Transverse colon (tissue), 4 donors: ENCODE results near the gene CLEC2A.

Source experiments
- CTCF ChIP-seq, 5 experiments: fragments of 200-600 bp in 3 of 5; fragments of 450-650 bp in 2 of 5; sonication (generic) in 3 of 5; IDR thresholded peaks; 1 replicate in 2 of 5; 2 replicates in 3 of 5; pipeline ENCODE4 v1.5.1; 2016 to 2017; ENCODE audit warnings: antibody characterized with exemption in 5 of 5, inconsistent platforms in 3 of 5, mild to moderate bottlenecking in 2 of 5, moderate library complexity in 1 of 5
- POLR2A ChIP-seq: fragments of 450-650 bp; IDR thresholded peaks from one replicate; pipeline ENCODE4 v1.6.1; 2016; ENCODE audit warnings: antibody characterized with exemption, mild to moderate bottlenecking, moderate library complexity
- POLR2AphosphoS5 ChIP-seq, 3 donors: sonication (generic); formaldehyde crosslinking; IDR thresholded peaks; one replicate each; pipeline ENCODE4 v1.6.1; 2016; ENCODE audit warnings: antibody characterized with exemption in 3 of 3

GRCh38 chr12:9971181-9971580 is 39.0 kb upstream of the CLEC2A start, which contains the start of gene CLEC12A:
- TF ChIP-seq CTCF (IDR thresholded peaks at IDR 0.05) (no peak), POLR2A (no peak), POLR2AphosphoS5 (IDR thresholded peaks at IDR 0.05) (no peak)
